NCI-H146 treated with DMSO at 0.1 percent for 48 hours (cell line): ENCODE measurements around the gene BEND7.

Experiments used
- DNase-seq: peaks from one replicate; lab custom pipeline; 2025; ENCODE audit not compliant: unreplicated experiment; lab: John Stamatoyannopoulos, UW

Gene BEND7

GRCh38 chr10:13521026-13521425 is 7.8 kb downstream of the BEND7 start:
- DNase-seq, result no peak

- no peak for DNase-seq
Measured at GRCh38 chr10:13520194-13520593, 8.6 kb downstream of the BEND7 start.

DNA sequence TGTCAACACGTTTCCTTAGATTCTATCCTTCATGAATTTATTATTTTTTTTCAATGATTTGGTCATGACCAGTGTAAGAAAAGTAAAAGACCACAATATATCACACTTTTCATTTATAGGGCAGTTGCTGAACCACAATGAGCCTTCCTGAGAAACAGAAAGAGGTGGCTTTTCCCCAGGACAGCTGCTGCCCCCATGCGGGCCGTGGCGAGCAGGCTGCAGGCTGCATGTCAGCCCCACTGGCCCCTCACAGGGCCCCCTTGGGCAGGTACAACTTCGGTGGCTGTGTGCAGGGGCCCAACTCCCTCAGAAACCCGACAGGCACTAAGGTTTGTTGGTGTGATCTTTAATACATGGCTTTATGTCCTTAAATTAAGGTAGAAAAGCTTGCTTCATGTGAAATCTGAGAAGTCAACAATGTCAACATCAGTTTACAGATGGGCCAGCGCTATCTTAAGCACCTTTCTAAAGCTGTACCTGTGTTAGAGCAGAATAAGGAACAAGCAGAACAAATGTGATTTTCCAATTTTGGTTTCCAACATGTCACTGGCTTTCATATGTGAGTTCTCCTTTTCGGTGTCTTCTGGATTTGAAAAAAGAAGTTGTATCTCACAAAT is 10.6 kb downstream of the BEND7 start:
- no peak for DNase-seq

DNA sequence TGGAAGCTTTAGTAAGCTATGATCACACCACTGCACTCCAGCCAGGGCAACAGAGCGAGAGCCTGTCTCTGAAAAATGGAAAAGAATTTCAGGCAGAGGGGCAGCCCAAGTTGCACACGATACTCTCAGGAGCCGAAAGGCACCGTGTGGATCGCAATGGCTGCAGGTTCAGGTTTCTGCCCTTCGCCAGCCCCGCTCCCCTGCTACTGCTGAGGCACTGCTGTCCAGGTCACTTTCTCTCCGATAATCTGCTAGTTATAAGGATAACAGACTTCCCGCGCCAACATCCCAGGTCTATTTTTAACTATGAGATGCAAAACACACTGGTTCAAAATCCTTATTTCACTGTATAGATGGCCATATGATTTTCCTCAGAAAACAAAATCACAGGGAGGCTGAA is 11.1 kb downstream of the BEND7 start:
- no peak for DNase-seq

DNA sequence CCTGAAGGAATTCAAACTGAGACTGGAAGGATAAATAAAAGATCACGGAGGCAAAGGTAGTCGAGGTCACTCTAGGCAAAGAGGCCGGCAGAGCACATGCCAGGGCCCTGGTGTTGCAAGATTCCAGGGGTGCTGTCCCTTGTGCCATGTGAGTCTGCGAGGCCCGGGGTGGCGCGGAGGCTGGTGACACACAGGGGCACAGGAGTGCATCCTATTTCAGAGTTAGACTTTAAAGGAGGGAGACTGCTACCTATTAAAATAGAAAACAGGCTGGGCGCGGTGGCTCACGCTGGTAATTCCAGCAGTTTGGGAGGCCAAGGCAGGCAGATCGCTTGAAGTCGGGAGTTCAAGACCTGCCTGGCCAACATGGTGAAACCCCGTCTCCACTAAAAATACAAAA is 12.6 kb downstream of the BEND7 start:
- no peak for DNase-seq

DNA sequence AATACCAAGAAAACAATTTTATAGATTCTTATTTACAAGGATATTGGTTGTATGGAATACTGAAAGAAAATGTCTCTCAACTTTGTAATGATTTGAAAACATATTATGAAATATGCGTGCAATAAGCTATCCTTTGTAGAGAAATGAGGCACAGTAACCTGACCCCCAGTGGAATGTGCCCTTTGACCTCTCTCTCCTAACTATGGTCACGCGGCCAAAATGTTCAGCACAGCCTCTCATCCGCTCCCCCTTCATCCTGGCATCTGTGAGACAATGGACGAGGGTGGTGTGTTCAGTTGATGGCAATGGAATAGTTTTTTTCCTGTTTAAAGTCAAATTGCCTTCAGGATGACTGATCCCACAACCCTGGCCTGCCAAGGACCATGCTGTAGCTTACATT is 13.3 kb downstream of the BEND7 start:
- no peak for DNase-seq

DNA sequence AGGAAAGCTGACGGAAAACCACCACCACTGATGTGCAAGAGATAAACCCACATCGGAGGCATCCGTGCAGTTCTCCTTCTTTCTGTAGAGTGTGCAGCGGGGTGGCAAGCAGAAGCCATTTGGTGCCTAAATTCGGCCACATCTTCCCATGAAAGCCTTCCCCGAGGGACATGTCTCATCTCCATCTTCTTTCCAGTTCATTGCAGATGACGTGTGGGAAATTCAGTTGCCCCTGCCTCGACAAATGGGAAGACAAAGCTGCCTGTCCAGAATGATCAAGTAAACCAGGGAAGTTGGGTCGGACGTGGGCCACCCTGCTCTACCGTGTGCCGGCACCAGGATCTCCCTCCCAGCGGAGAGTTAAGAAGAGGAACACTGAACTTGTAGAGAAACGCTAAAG is 14.5 kb downstream of the BEND7 start:
- no peak for DNase-seq

GRCh38 chr10:13512564-13512963 is 16.2 kb downstream of the BEND7 start:
- no peak for DNase-seq

GRCh38 chr10:13511409-13511808 is 17.4 kb downstream of the BEND7 start:
- no peak for DNase-seq

- no peak for DNase-seq
Measured at GRCh38 chr10:13505052-13505680, 23.6 kb downstream of the BEND7 start.

DNA sequence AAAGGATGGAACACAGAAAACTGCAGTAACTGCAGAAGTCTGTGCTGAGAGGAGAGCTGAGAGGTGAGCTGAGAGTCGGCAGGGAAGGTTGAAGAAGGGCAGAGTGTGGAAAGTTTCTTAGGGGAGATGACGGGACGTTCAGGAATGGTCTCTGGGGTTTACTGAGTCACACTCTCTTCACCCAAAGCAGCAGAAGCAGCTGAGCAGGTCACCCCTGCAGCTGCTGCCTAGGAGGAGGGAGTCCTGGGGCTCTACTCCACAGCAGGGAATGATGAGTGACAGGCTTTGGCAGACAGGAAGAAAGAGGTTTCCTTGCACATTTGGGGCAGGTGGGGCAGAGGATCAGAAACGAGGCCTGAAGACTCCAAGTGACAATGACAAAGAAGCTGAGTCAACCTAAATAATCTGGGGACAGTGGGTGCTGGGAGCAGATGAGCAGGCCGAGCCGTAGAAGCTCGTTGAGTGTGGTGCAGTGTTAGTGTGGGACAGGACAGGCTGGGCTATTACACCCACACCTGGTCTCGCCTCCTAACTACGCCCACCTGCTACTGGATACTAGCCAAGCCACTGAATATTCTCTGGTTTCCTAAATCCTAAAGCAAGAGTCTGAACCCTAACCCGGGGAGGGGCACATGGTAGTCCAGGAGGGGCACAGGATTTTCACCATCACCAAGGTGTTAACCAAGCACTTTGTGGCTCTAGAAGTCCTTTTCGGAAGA is 24.9 kb downstream of the BEND7 start:
- DNase-seq, result no peak

- no peak for DNase-seq
Measured at GRCh38 chr10:13502380-13502779, 26.4 kb downstream of the BEND7 start.

- no peak for DNase-seq
Measured at GRCh38 chr10:13500201-13500600, 28.6 kb downstream of the BEND7 start.

DNA sequence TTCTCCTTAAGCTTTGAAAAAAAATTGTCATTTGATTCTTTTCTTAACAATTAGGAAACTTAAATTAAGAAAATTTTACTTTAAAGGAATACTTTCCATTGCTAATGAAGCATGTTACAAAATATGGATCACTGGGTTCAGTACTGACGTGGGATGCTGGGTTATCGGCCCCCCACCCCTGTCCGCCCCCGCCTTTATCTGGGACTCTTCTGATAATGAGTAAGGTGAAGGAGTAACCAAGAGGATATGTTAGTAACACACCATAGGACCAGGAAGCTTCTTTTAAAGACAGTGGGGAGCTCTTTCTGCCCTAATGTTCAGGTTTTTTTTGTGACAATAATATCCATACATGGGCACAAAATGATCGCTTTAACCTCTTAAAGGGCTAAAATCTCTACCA is 29.7 kb downstream of the BEND7 start:
- no peak for DNase-seq

DNA sequence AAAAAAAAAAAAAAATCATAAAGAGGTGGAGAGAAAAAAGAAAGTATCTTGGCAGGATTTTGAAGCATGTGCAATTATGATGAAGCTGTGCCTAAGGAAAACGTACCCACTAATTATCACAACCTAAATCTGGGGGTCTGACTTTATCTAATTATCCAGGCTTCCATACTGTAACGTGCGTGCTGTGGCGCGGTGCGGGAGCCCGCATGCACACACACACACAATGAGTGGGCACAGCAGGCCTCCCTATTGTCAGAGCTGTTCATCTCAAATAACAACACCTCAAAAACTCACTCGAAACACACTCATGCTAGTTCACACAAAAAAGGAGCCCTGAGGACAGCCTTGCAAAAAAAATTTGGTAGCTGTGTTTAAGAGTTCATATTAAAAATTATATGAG is 31.9 kb downstream of the BEND7 start:
- DNase-seq, result no peak

DNA sequence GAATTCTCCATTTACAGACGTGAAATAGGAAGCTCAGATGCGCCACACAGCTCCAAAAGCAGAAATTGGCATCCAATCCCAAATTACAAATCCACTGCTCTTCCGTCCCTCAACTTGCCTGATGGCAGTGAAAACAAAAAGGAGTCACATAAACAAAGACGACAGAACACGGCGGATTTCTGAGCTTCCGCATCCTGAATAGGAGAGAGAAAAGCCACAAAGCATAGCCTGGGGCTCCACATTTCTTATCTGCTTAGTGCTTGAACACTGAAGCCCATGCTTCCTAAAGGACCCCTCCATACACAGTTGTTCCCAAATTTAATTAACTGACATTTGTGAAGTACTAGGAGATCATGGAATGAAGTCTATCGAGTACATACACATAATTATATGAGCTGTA is 32.6 kb downstream of the BEND7 start:
- DNase-seq, result no peak

- DNase-seq, result no peak
Measured at GRCh38 chr10:13492493-13493180, 36.2 kb downstream of the BEND7 start.

GRCh38 chr10:13491747-13492360 is 37.0 kb downstream of the BEND7 start:
- DNase-seq, result no peak

DNA sequence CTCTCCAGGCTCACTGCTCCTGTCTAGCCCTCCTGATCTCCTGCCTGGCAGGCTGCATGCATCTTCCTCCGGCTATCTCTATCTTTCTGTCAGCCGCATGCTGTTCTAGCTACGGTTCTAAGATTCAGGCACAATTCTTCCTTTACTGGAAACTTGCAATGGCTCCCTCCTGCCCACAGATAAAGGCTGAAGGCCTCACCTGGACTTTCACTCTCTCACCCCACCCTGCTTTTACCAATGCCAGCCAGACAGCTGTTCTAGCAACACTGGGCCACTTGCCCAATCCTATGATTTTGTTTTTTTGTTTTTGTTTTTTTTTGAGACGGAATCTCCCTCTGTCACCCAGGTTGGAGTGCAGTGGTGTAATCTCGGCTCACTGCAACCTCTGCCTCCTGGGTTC is 38.3 kb downstream of the BEND7 start:
- DNase-seq, result no peak

GRCh38 chr10:13489035-13489599 is 39.7 kb downstream of the BEND7 start:
- DNase-seq, result no peak

DNA sequence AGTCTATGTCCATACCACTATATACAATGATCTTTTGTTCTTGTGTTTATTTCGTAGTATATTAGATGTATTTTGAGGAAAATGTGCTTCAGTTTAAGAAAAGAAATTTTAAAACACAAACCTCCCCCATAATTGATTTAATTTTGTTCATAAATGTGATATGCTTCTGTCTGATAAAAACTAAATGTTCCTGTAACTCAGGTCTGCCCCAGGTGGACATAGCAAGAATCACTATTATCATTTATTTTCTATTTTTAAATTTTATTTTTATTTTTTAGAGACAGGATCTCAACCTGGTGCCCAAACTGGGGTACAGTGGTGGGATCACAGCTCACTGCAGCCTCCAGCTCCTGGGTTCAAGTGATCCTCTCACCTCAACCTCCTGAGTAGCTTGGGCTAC is 43.2 kb downstream of the BEND7 start:
- no peak for DNase-seq
